ENCODE measurements around the gene HOXD1. TPM values are rescaled to one million over a fixed set of nuclear protein-coding genes. Genes with fewer than 3 reads are reported as not detected.

The HOXD1 gene
- total RNA-seq, 4 donors from 2014 or later = 0.11 to 0.40 TPM; not detected in 2

GRCh38 chr2:176150584-176151441 lies 37.7 kb upstream of the HOXD1 start:
- no peak overlapping the region for H3K27ac ChIP-seq
- H3K4me1 ChIP-seq = peaks cover 0 to 5% of the 10 kb centered on the region in 2 donors
- no peaks in the 10 kb centered on the region for H3K9me3 ChIP-seq
- H3K27me3 ChIP-seq = peaks cover 62% of the 10 kb centered on the region
- TF ChIP-seq CTCF (IDR thresholded peaks at IDR 0.05) = no peak
- TF ChIP-seq POLR2A (IDR thresholded peaks at IDR 0.05) = no peak
- no peaks in the 10 kb centered on the region for H3K36me3 ChIP-seq
- no peak for DNase-seq
- intact Hi-C loops (cut with DNase I) = no loop called here
- whole genome bisulfite sequencing, 2 donors = 23 to 32% methylated on average over 10 to 13 of the region's 14 CpGs
- H3K4me3 ChIP-seq (replicated peaks in 1 of 3) = no peak overlapping the region

GRCh38 chr2:176151442-176152287 lies 36.8 kb upstream of the HOXD1 start, which contains the start of gene HOXD4:
TSS of gene HOXD4 (plus strand) at chr2:176151550. CDS start at chr2:176151634, 84 bp downstream.
- Histone ChIP-seq H3K27me3 (peaks cover 69% of the 10 kb centered on the region), H3K27ac (no peak within 1 kb of the TSS), H3K36me3 (no peaks in the 10 kb centered on the region), H3K9me3 (no peaks in the 10 kb centered on the region), H3K4me3 (replicated peaks in 1 of 3) (peak within 1 kb of the TSS in 1 of 3 donors; percentile 5), H3K4me1 (peaks cover 0 to 5% of the 10 kb centered on the region in 2 donors)
- DNase-seq = no peak
- TF ChIP-seq POLR2A (IDR thresholded peaks at IDR 0.05) = no peak
- no peak for TF ChIP-seq CTCF (IDR thresholded peaks at IDR 0.05)
- intact Hi-C loops (cut with DNase I) = no loop called here
- WGBS, 2 donors = 23 to 29% methylated on average over 33 to 43 of the region's 55 CpGs

- H3K27ac ChIP-seq = no peak overlapping the region
- no peaks in the 10 kb centered on the region for H3K9me3 ChIP-seq
- DNase-seq = no peak
- intact Hi-C loops (cut with DNase I) = no loop called here
- H3K36me3 ChIP-seq = no peaks in the 10 kb centered on the region
- peaks cover 71% of the 10 kb centered on the region for H3K27me3 ChIP-seq
- 17 to 29% methylated on average over 25 to 31 of the region's 48 CpGs for WGBS, 2 donors
- peaks cover 5% of the 10 kb centered on the region in 2 donors for H3K4me1 ChIP-seq
- H3K4me3 ChIP-seq (replicated peaks in 1 of 3) = no peak overlapping the region
- TF ChIP-seq POLR2A (IDR thresholded peaks at IDR 0.05) (no peak), CTCF (IDR thresholded peaks at IDR 0.05) (no peak)
These were observed 35.9 kb upstream of the HOXD1 start for GRCh38 chr2:176152350-176153181.

- no peak for TF ChIP-seq CTCF (IDR thresholded peaks at IDR 0.05)
- TF ChIP-seq POLR2A (IDR thresholded peaks at IDR 0.05) = no peak
- peaks cover 74% of the 10 kb centered on the region for H3K27me3 ChIP-seq
- H3K9me3 ChIP-seq = no peaks in the 10 kb centered on the region
- H3K36me3 ChIP-seq = no peaks in the 10 kb centered on the region
- no peak overlapping the region for H3K4me3 ChIP-seq (replicated peaks in 1 of 3)
- WGBS, 2 donors = 20 to 41% methylated on average over 11 of the region's 11 CpGs
- intact Hi-C loops (cut with DNase I) = no loop called here
- peaks cover 5 to 19% of the 10 kb centered on the region in 2 donors for H3K4me1 ChIP-seq
- DNase-seq = no peak
- no peak overlapping the region for H3K27ac ChIP-seq
These were observed 33.8 kb upstream of the HOXD1 start for GRCh38 chr2:176154576-176155252.

All from thyroid gland (tissue), 4 donors.